HepG2 (cell line): ENCODE measurements around the gene HSP90AA1. TPM values are rescaled to one million over a fixed set of nuclear protein-coding genes. Genes with fewer than 3 reads are reported as not detected.

Experiments used
- AGO2 ChIP-seq: fragments of 200-400 bp; formaldehyde crosslinking; optimal IDR thresholded peaks from 2 replicates; pipeline ENCODE3; 2017; ENCODE audit warnings: mild to moderate bottlenecking, low read depth, low read length, moderate library complexity
- CAMTA2 ChIP-seq: sonication (generic); formaldehyde crosslinking; IDR thresholded peaks from 2 replicates; pipeline ENCODE4 v1.4.0; 2020; ENCODE audit warnings: mild to moderate bottlenecking, missing genetic modification reagents, borderline replicate concordance
- HDAC6 ChIP-seq: fragments of 200-600 bp; sonication (generic); IDR thresholded peaks from 2 replicates; pipeline ENCODE4 v1.7.0; 2017; ENCODE audit warnings: mild to moderate bottlenecking, antibody characterized with exemption, low read length, low read depth
- HHEX ChIP-seq: IDR thresholded peaks from 2 replicates; pipeline ENCODE4 v1.6.1; 2016; ENCODE audit warnings: control low read depth
- HNRNPL ChIP-seq: fragments of 200-400 bp; formaldehyde crosslinking; IDR thresholded peaks from 2 replicates; pipeline ENCODE4 v1.6.1; 2017; ENCODE audit warnings: mild to moderate bottlenecking, low read depth, low read length
- JARID2 ChIP-seq: sonication (generic); formaldehyde crosslinking; IDR thresholded peaks from 2 replicates; pipeline ENCODE4 v1.8.1; 2023; ENCODE audit warnings: missing genetic modification reagents, inconsistent platforms; ENCODE audit not compliant: insufficient replicate concordance
- PAX8 ChIP-seq: sonication (generic); formaldehyde crosslinking; IDR thresholded peaks from 2 replicates; pipeline ENCODE4 v1.8.0; 2022; ENCODE audit warnings: mild to moderate bottlenecking, missing genetic modification reagents, borderline replicate concordance
- PTBP1 ChIP-seq: fragments of 200-400 bp; formaldehyde crosslinking; IDR thresholded peaks from 2 replicates; pipeline ENCODE4 v1.6.1; 2018; ENCODE audit warnings: low read length, low read depth; ENCODE audit not compliant: poor library complexity, severe bottlenecking
- RARA ChIP-seq: IDR thresholded peaks from 2 replicates; pipeline ENCODE4 v1.6.1; 2016; ENCODE audit warnings: missing genetic modification reagents, missing compliant biosample characterization
- RARG ChIP-seq: sonication (generic); formaldehyde crosslinking; IDR thresholded peaks from 2 replicates; pipeline ENCODE4 v1.4.0; 2020; ENCODE audit warnings: low read depth, mild to moderate bottlenecking, missing genetic modification reagents
- SAFB2 ChIP-seq: sonication (generic); formaldehyde crosslinking; IDR thresholded peaks from 2 replicates; pipeline ENCODE4 v1.5.1; 2020; ENCODE audit warnings: missing genetic modification reagents, low read depth, mild to moderate bottlenecking, borderline replicate concordance
- SNAPC2 ChIP-seq: sonication (generic); formaldehyde crosslinking; IDR thresholded peaks from 2 replicates; pipeline ENCODE4 v1.8.1; 2022; ENCODE audit warnings: mild to moderate bottlenecking, missing genetic modification reagents
- TMF1 ChIP-seq: sonication (generic); formaldehyde crosslinking; IDR thresholded peaks from 2 replicates; pipeline ENCODE4 v1.8.1; 2022; ENCODE audit warnings: low read depth, missing genetic modification reagents
- YY1 ChIP-seq: IDR thresholded peaks from 2 replicates; pipeline ENCODE4 v1.6.1; 2011; ENCODE audit warnings: low read length, low read depth, moderate library complexity, mild to moderate bottlenecking; ENCODE audit not compliant: insufficient read depth, insufficient replicate concordance
- ZNF335 ChIP-seq: sonication (generic); formaldehyde crosslinking; IDR thresholded peaks from 2 replicates; pipeline ENCODE4 v1.4.0; 2020; ENCODE audit warnings: missing genetic modification reagents
- ZNF576 ChIP-seq: sonication (generic); formaldehyde crosslinking; IDR thresholded peaks from 2 replicates; pipeline ENCODE4 v1.4.0; 2020; ENCODE audit warnings: mild to moderate bottlenecking, missing genetic modification reagents
- ZNF660 ChIP-seq: sonication (generic); formaldehyde crosslinking; IDR thresholded peaks from 2 replicates; pipeline ENCODE4 v1.5.1; 2020; ENCODE audit warnings: mild to moderate bottlenecking, low read depth, missing genetic modification reagents, borderline replicate concordance
- ZNF7 ChIP-seq: IDR thresholded peaks from 2 replicates; pipeline ENCODE4 v1.6.1; 2016; ENCODE audit warnings: missing biosample characterization, missing genetic modification reagents
- ZNF772 ChIP-seq: sonication (generic); formaldehyde crosslinking; IDR thresholded peaks from 2 replicates; pipeline ENCODE4 v1.5.0; 2020; ENCODE audit warnings: mild to moderate bottlenecking, missing genetic modification reagents
- ZNF883 ChIP-seq: sonication (generic); formaldehyde crosslinking; IDR thresholded peaks from 2 replicates; pipeline ENCODE4 v1.5.1; 2020; ENCODE audit warnings: mild to moderate bottlenecking, missing genetic modification reagents; ENCODE audit errors: not compliant biosample characterization
- polyA plus RNA-seq, 8 experiments: library from polyadenylated mRNA; depleted of rRNA in 3 of 8; stranded (reverse) in 7 of 8; unstranded in 1 of 8; fragments of >200 nt; fragmentation: Illumina TruSeq in 4 of 8; extraction: Trizol in 4 of 8; gene quantifications; 2 replicates each; pipeline versions ENCODE4 v1.2.1 to v1.2.3, GENCODE V29; 2011 to 2016; ENCODE audit warnings: low read depth in 4 of 8, missing spikeins in 1 of 8, mixed read lengths in 1 of 8; ENCODE audit not compliant: insufficient read depth in 1 of 8
- total RNA-seq, 5 experiments: library from RNA; depleted of rRNA; stranded (reverse); fragments of >200 nt; fragmentation: Illumina TruSeq; extraction: Trizol; gene quantifications; 2 replicates each; pipeline ENCODE4 v1.2.3, GENCODE V29; 2016; ENCODE audit warnings: low read depth in 1 of 5
- TF ChIP-seq, protein P1 (sequence below): sonication (generic); formaldehyde crosslinking; IDR thresholded peaks from 2 replicates; pipeline ENCODE4 v1.4.0; 2020; ENCODE audit warnings: mild to moderate bottlenecking, missing genetic modification reagents
- TF ChIP-seq, protein P2 (sequence below): sonication (generic); formaldehyde crosslinking; IDR thresholded peaks from 2 replicates; pipeline ENCODE4 v1.8.1; 2023; ENCODE audit warnings: missing genetic modification reagents, inconsistent platforms, borderline replicate concordance
- TF ChIP-seq, protein P3 (sequence below): IDR thresholded peaks from 2 replicates; pipeline ENCODE4 v1.6.1; 2016
- TF ChIP-seq, protein P4 (sequence below): sonication (generic); formaldehyde crosslinking; IDR thresholded peaks from 2 replicates; pipeline ENCODE4 v1.4.0; 2020; ENCODE audit warnings: mild to moderate bottlenecking, missing genetic modification reagents, borderline replicate concordance

HSP90AA1 gene
- total and polyA plus RNA-seq, 2 of the 13 experiments (the other 11 are each of a cell fraction or from before 2014, with no cell fraction given), result 262 to 636 TPM

GRCh38 chr14:102086972-102087761 is at the start of gene HSP90AA1 (continued):
- TF ChIP-seq ZNF883 (CRISPR knock-in tag), result peak; percentile 48
- no peak for TF ChIP-seq JARID2 (CRISPR knock-in tag)
- no peak for TF ChIP-seq PTBP1
- no peak for TF ChIP-seq HHEX (CRISPR knock-in tag)
- no peak for TF ChIP-seq RARG (CRISPR knock-in tag)
- peak; percentile 29; the same call in 1 of the 2 replicates for TF ChIP-seq SAFB2
- TF ChIP-seq, protein P1, sequence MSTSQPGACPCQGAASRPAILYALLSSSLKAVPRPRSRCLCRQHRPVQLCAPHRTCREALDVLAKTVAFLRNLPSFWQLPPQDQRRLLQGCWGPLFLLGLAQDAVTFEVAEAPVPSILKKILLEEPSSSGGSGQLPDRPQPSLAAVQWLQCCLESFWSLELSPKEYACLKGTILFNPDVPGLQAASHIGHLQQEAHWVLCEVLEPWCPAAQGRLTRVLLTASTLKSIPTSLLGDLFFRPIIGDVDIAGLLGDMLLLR, result 0 out of 2 replicates have a peak, but pooled peaks have one; percentile 18
- TF ChIP-seq, protein P2, sequence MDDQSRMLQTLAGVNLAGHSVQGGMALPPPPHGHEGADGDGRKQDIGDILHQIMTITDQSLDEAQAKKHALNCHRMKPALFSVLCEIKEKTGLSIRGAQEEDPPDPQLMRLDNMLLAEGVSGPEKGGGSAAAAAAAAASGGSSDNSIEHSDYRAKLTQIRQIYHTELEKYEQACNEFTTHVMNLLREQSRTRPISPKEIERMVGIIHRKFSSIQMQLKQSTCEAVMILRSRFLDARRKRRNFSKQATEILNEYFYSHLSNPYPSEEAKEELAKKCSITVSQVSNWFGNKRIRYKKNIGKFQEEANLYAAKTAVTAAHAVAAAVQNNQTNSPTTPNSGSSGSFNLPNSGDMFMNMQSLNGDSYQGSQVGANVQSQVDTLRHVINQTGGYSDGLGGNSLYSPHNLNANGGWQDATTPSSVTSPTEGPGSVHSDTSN (CRISPR knock-in tag), result no peak
- TF ChIP-seq ZNF335 (CRISPR knock-in tag), result no peak
- no peak for TF ChIP-seq HDAC6
- peak; percentile 36; the same call in 1 of the 2 replicates for TF ChIP-seq HNRNPL
- TF ChIP-seq CAMTA2 (CRISPR knock-in tag), result peak; percentile 36; the same call in 1 of the 2 replicates
- TF ChIP-seq ZNF772 (CRISPR knock-in tag), result peak; percentile 46; the same call in 1 of the 2 replicates
- TF ChIP-seq YY1, result no peak
- no peak; the same call in 1 of the 2 replicates for TF ChIP-seq ZNF7 (CRISPR knock-in tag)
- TF ChIP-seq, protein P3, sequence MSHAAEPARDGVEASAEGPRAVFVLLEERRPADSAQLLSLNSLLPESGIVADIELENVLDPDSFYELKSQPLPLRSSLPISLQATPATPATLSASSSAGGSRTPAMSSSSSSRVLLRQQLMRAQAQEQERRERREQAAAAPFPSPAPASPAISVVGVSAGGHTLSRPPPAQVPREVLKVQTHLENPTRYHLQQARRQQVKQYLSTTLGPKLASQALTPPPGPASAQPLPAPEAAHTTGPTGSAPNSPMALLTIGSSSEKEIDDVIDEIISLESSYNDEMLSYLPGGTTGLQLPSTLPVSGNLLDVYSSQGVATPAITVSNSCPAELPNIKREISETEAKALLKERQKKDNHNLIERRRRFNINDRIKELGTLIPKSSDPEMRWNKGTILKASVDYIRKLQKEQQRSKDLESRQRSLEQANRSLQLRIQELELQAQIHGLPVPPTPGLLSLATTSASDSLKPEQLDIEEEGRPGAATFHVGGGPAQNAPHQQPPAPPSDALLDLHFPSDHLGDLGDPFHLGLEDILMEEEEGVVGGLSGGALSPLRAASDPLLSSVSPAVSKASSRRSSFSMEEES (CRISPR knock-in tag), result peak; percentile 22; the same call in 1 of the 2 replicates
- TF ChIP-seq, protein P4, sequence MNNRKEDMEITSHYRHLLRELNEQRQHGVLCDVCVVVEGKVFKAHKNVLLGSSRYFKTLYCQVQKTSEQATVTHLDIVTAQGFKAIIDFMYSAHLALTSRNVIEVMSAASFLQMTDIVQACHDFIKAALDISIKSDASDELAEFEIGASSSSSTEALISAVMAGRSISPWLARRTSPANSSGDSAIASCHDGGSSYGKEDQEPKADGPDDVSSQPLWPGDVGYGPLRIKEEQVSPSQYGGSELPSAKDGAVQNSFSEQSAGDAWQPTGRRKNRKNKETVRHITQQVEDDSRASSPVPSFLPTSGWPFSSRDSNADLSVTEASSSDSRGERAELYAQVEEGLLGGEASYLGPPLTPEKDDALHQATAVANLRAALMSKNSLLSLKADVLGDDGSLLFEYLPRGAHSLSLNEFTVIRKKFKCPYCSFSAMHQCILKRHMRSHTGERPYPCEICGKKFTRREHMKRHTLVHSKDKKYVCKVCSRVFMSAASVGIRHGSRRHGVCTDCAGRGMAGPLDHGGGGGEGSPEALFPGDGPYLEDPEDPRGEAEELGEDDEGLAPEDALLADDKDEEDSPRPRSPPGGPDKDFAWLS, result no peak; the same call in 1 of the 2 replicates
- TF ChIP-seq ZNF660, result no peak
- no peak for TF ChIP-seq SNAPC2 (CRISPR knock-in tag)
- TF ChIP-seq ZNF576, result no peak
- peak; percentile 39; the same call in 1 of the 2 replicates for TF ChIP-seq TMF1 (CRISPR knock-in tag)
- TF ChIP-seq PAX8 (CRISPR knock-in tag), result peak; percentile 29; the same call in 1 of the 2 replicates
- TF ChIP-seq RARA (CRISPR knock-in tag), result 0 out of 2 replicates have a peak, but pooled peaks have one; percentile 18
- TF ChIP-seq AGO2, result peak; percentile 84
